ENCODE results near the gene KATNAL2. TPM values are rescaled to one million over a fixed set of nuclear protein-coding genes. Genes with fewer than 3 reads are reported as not detected.
"Not testable (repeated sequence)": the region's sequence is repeated elsewhere in the genome, so short reads cannot be mapped to it uniquely, and the experiment has no call there.

KATNAL2 gene
- total RNA-seq, 1 donor from 2014 or later: 3.0 TPM

DNA sequence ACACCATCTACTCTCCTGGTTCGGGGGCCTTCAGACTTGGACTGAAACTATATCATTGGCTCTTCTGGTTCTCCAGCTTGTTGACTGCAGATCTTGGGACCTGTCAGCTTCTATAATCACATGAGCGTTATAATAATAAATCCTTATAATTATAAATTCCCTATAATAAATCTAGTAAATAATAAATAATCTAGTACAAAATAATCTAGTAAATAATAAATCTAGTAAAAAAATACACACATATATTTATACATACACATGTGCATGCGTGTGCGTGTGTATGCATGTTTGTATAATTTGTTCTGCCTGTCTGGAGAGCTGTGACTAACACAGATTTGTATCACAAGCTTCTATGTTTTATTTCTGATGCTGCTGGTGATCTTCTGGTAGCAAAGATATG lies 40.8 kb downstream of the KATNAL2 start:
- Histone ChIP-seq H3K27ac (ENCODE audit: low read depth, low read length) (no peak overlapping the region), H3K4me2 (ENCODE audit: low read length) (no peak overlapping the region), H3K27me3 (ENCODE audit: insufficient read depth, low read length) (no peaks in the 10 kb centered on the region), H3K36me3 (ENCODE audit: insufficient read depth, low read length) (no peaks in the 10 kb centered on the region), H3K4me3 (ENCODE audit: insufficient read depth, low read depth, low read length) (no peak overlapping the region), H3K4me1 (ENCODE audit: insufficient read depth, low read length) (no peaks in the 10 kb centered on the region), H2AFZ (ENCODE audit: low read depth, low read length) (no peak overlapping the region), H3K79me2 (ENCODE audit: insufficient read depth, low read length) (no peaks in the 10 kb centered on the region), H3K9me3 (ENCODE audit: insufficient read depth, low read depth, low read length) (no peaks in the 10 kb centered on the region), H3K9ac (ENCODE audit: low read length) (no peak overlapping the region), H4K20me1 (ENCODE audit: insufficient read depth, low read length) (no peaks in the 10 kb centered on the region)
- H3K4me3 Mint-ChIP-seq (ENCODE audit: unreplicated experiment): no peak overlapping the region
- FAIRE-seq (no peak), DNase-seq (ENCODE audit: low read depth) (no peak)
- no peak for TF ChIP-seq EZH2 (IDR thresholded peaks at IDR 0.05; ENCODE audit: insufficient read depth, low read length)
- TF ChIP-seq, protein P1, sequence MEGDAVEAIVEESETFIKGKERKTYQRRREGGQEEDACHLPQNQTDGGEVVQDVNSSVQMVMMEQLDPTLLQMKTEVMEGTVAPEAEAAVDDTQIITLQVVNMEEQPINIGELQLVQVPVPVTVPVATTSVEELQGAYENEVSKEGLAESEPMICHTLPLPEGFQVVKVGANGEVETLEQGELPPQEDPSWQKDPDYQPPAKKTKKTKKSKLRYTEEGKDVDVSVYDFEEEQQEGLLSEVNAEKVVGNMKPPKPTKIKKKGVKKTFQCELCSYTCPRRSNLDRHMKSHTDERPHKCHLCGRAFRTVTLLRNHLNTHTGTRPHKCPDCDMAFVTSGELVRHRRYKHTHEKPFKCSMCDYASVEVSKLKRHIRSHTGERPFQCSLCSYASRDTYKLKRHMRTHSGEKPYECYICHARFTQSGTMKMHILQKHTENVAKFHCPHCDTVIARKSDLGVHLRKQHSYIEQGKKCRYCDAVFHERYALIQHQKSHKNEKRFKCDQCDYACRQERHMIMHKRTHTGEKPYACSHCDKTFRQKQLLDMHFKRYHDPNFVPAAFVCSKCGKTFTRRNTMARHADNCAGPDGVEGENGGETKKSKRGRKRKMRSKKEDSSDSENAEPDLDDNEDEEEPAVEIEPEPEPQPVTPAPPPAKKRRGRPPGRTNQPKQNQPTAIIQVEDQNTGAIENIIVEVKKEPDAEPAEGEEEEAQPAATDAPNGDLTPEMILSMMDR (IDR thresholded peaks at IDR 0.05; ENCODE audit: insufficient read depth, low read depth, low read length): no peak
- no peaks in the 10 kb centered on the region for H3K27me3 Mint-ChIP-seq (ENCODE audit: low read depth, unreplicated experiment)
- H3K9me3 Mint-ChIP-seq (ENCODE audit: unreplicated experiment): peaks cover 8% of the 10 kb centered on the region
- H3K27ac Mint-ChIP-seq (ENCODE audit: unreplicated experiment): no peak overlapping the region
- peaks cover 4% of the 10 kb centered on the region for H3K36me3 Mint-ChIP-seq (ENCODE audit: low read depth, unreplicated experiment)
- no peaks in the 10 kb centered on the region for H3K4me1 Mint-ChIP-seq (ENCODE audit: low read depth, unreplicated experiment)

DNA sequence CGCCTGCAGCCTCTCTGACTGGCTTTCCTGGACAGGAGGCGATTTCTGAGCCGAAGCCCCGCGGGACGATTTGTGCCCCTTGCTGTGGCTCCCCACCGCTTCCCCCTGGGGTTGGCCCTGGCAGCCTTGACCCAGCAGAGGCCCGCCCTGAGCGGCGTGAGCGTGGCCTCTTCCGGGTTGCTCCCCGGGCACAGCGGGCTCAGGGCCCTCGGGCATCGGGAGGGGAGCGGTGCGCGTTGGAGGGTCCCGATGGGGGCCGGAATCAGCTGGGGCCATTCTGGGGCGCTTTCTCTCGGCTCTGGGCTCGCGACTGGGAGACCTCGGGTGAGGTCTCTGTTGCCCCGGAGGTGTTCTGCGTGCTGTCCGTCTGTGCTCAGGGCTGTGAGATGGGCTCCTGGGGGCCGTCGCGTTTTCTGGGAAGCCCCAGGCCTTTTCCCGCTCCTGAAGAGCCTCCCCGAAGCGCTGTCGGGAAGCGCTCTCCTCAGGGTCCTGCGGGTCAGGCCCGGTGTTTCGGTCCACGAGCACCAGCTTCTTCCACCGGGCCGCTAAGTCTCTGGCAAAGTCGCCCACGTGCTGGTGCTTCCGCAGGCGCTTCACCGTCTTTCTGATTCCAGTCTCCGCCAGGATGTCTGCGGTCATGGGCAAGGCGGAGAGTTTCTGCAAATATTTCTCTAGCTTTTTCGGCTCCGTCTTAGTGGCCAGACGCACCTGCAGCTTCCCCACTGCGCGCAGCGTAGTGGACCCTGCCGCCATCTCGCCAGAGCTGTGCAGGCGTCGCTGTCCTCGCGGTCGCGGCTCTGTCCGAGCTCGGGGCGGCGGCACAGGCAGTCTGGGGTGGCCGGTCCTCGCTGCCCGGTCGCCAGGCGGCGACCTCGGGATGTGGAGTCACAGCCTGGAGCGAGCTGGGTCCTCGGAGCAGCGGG lies 46.5 kb downstream of the KATNAL2 start:
- H3K9ac ChIP-seq (ENCODE audit: low read length); H3K36me3 Mint-ChIP-seq (ENCODE audit: low read depth, unreplicated experiment); H3K4me1 ChIP-seq (ENCODE audit: insufficient read depth, low read length); H3K27ac Mint-ChIP-seq (ENCODE audit: unreplicated experiment); DNase-seq (ENCODE audit: low read depth); H3K4me1 Mint-ChIP-seq (ENCODE audit: low read depth, unreplicated experiment); H4K20me1 ChIP-seq (ENCODE audit: insufficient read depth, low read length); H3K27me3 ChIP-seq (ENCODE audit: insufficient read depth, low read length); FAIRE-seq; H3K9me3 Mint-ChIP-seq (ENCODE audit: unreplicated experiment); H3K4me3 ChIP-seq (ENCODE audit: insufficient read depth, low read depth, low read length); H3K27me3 Mint-ChIP-seq (ENCODE audit: low read depth, unreplicated experiment); H3K79me2 ChIP-seq (ENCODE audit: insufficient read depth, low read length); H3K4me2 ChIP-seq (ENCODE audit: low read length); H3K4me3 Mint-ChIP-seq (ENCODE audit: unreplicated experiment); H2AFZ ChIP-seq (ENCODE audit: low read depth, low read length); H3K9me3 ChIP-seq (ENCODE audit: insufficient read depth, low read depth, low read length); H3K36me3 ChIP-seq (ENCODE audit: insufficient read depth, low read length); H3K27ac ChIP-seq (ENCODE audit: low read depth, low read length): not testable (repeated sequence)

DNA sequence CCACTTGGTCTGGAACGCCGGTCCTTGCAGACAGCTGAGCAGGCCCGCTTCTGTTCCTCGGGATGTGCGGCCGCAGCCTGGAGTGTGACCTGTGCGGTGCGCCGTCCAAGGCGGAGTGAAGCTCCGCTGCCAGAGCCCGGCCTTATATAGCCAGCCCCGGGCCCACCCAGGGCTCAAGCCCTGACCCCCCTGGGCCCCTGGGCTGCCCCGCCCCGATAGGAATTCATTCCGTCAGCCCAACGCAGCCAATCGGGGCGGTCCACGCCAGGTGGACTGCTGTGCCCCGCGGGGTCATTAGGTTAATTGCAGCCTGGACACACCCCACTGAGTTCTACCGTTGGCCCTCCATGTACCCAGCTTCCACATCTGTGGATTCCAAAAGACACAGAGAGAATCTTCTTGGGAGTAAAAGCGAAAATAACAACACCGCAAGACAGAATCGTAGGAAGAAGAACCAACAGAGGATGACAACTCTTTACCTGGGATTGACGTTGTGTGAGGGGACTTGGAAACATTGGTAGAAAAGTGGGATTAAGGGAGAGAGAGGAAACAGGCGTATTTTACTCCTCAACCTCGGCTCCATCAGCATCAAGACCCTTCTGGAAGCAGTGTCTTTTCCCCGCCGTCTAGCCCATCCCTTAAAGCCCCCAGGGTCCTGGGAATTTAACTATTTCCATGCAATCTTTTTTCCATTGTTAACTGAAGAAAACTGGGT lies 47.3 kb downstream of the KATNAL2 start:
- not testable (repeated sequence) for H3K4me2 ChIP-seq (ENCODE audit: low read length); H3K4me1 Mint-ChIP-seq (ENCODE audit: low read depth, unreplicated experiment); FAIRE-seq; H3K27ac ChIP-seq (ENCODE audit: low read depth, low read length); H3K4me3 Mint-ChIP-seq (ENCODE audit: unreplicated experiment); H3K79me2 ChIP-seq (ENCODE audit: insufficient read depth, low read length); H3K4me1 ChIP-seq (ENCODE audit: insufficient read depth, low read length); H3K36me3 ChIP-seq (ENCODE audit: insufficient read depth, low read length); H2AFZ ChIP-seq (ENCODE audit: low read depth, low read length); H3K27ac Mint-ChIP-seq (ENCODE audit: unreplicated experiment); H3K9me3 Mint-ChIP-seq (ENCODE audit: unreplicated experiment); H4K20me1 ChIP-seq (ENCODE audit: insufficient read depth, low read length); DNase-seq (ENCODE audit: low read depth); H3K27me3 ChIP-seq (ENCODE audit: insufficient read depth, low read length); H3K4me3 ChIP-seq (ENCODE audit: insufficient read depth, low read depth, low read length); H3K36me3 Mint-ChIP-seq (ENCODE audit: low read depth, unreplicated experiment); H3K9ac ChIP-seq (ENCODE audit: low read length); H3K27me3 Mint-ChIP-seq (ENCODE audit: low read depth, unreplicated experiment); H3K9me3 ChIP-seq (ENCODE audit: insufficient read depth, low read depth, low read length)

- H3K4me2 ChIP-seq (ENCODE audit: low read length); H3K9me3 Mint-ChIP-seq (ENCODE audit: unreplicated experiment); H3K9me3 ChIP-seq (ENCODE audit: insufficient read depth, low read depth, low read length); H3K27ac Mint-ChIP-seq (ENCODE audit: unreplicated experiment); H3K4me3 ChIP-seq (ENCODE audit: insufficient read depth, low read depth, low read length); H4K20me1 ChIP-seq (ENCODE audit: insufficient read depth, low read length); H3K27me3 ChIP-seq (ENCODE audit: insufficient read depth, low read length); FAIRE-seq; H3K4me1 ChIP-seq (ENCODE audit: insufficient read depth, low read length); H2AFZ ChIP-seq (ENCODE audit: low read depth, low read length); H3K27ac ChIP-seq (ENCODE audit: low read depth, low read length); H3K36me3 ChIP-seq (ENCODE audit: insufficient read depth, low read length); H3K79me2 ChIP-seq (ENCODE audit: insufficient read depth, low read length); H3K4me3 Mint-ChIP-seq (ENCODE audit: unreplicated experiment); H3K9ac ChIP-seq (ENCODE audit: low read length); H3K27me3 Mint-ChIP-seq (ENCODE audit: low read depth, unreplicated experiment); DNase-seq (ENCODE audit: low read depth); H3K4me1 Mint-ChIP-seq (ENCODE audit: low read depth, unreplicated experiment); H3K36me3 Mint-ChIP-seq (ENCODE audit: low read depth, unreplicated experiment): not testable (repeated sequence)
Measured at GRCh38 chr18:46966266-46966665, 48.9 kb downstream of the KATNAL2 start.

DNA sequence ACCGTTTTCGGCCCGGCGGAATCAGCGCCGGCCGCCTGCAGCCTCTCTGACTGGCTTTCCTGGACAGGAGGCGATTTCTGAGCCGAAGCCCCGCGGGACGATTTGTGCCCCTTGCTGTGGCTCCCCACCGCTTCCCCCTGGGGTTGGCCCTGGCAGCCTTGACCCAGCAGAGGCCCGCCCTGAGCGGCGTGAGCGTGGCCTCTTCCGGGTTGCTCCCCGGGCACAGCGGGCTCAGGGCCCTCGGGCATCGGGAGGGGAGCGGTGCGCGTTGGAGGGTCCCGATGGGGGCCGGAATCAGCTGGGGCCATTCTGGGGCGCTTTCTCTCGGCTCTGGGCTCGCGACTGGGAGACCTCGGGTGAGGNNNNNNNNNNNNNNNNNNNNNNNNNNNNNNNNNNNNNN lies 52.1 kb downstream of the KATNAL2 start:
- not testable (repeated sequence) for H3K4me2 ChIP-seq (ENCODE audit: low read length); H3K4me3 ChIP-seq (ENCODE audit: insufficient read depth, low read depth, low read length); FAIRE-seq; H3K27me3 ChIP-seq (ENCODE audit: insufficient read depth, low read length); H3K27me3 Mint-ChIP-seq (ENCODE audit: low read depth, unreplicated experiment); H2AFZ ChIP-seq (ENCODE audit: low read depth, low read length); H3K79me2 ChIP-seq (ENCODE audit: insufficient read depth, low read length); H3K9me3 ChIP-seq (ENCODE audit: insufficient read depth, low read depth, low read length); H3K9me3 Mint-ChIP-seq (ENCODE audit: unreplicated experiment); DNase-seq (ENCODE audit: low read depth); H3K27ac ChIP-seq (ENCODE audit: low read depth, low read length); H4K20me1 ChIP-seq (ENCODE audit: insufficient read depth, low read length); H3K36me3 Mint-ChIP-seq (ENCODE audit: low read depth, unreplicated experiment); H3K27ac Mint-ChIP-seq (ENCODE audit: unreplicated experiment); H3K36me3 ChIP-seq (ENCODE audit: insufficient read depth, low read length); H3K4me1 ChIP-seq (ENCODE audit: insufficient read depth, low read length); H3K9ac ChIP-seq (ENCODE audit: low read length); H3K4me1 Mint-ChIP-seq (ENCODE audit: low read depth, unreplicated experiment); H3K4me3 Mint-ChIP-seq (ENCODE audit: unreplicated experiment)
